Measurements from ENCODE around the gene DNAJC17. TPM values are rescaled to one million over a fixed set of nuclear protein-coding genes. Genes with fewer than 3 reads are reported as not detected.
A peak's percentile ranks its signal among the peaks of the same experiment; 100 is the strongest.

DNAJC17 gene
- total RNA-seq, 2 donors from 2014 or later: 38.1 to 48.0 TPM

GRCh38 chr15:40773902-40774301, 33.4 kb downstream of the DNAJC17 start:
- no peak for DNase-seq
- intact Hi-C loops (cut with DNase I): no loop called here
- H3K27ac ChIP-seq: no peak overlapping the region
- H3K9ac ChIP-seq (ENCODE audit: low read depth in 2 of 2, low read length in 2 of 2): no peak overlapping the region
- no peaks in the 10 kb centered on the region for H3K9me3 ChIP-seq
- TF ChIP-seq, protein P1, sequence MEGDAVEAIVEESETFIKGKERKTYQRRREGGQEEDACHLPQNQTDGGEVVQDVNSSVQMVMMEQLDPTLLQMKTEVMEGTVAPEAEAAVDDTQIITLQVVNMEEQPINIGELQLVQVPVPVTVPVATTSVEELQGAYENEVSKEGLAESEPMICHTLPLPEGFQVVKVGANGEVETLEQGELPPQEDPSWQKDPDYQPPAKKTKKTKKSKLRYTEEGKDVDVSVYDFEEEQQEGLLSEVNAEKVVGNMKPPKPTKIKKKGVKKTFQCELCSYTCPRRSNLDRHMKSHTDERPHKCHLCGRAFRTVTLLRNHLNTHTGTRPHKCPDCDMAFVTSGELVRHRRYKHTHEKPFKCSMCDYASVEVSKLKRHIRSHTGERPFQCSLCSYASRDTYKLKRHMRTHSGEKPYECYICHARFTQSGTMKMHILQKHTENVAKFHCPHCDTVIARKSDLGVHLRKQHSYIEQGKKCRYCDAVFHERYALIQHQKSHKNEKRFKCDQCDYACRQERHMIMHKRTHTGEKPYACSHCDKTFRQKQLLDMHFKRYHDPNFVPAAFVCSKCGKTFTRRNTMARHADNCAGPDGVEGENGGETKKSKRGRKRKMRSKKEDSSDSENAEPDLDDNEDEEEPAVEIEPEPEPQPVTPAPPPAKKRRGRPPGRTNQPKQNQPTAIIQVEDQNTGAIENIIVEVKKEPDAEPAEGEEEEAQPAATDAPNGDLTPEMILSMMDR (IDR thresholded peaks at IDR 0.05): no peak
- H3K4me1 ChIP-seq: peaks cover 12% of the 10 kb centered on the region
- no peaks in the 10 kb centered on the region for H3K27me3 ChIP-seq
- peaks cover 13% of the 10 kb centered on the region for H3K36me3 ChIP-seq
- H3K4me3 ChIP-seq: no peak overlapping the region

- intact Hi-C loops (cut with DNase I): no loop called here
- peaks cover 12% of the 10 kb centered on the region for H3K4me1 ChIP-seq
- peaks cover 10% of the 10 kb centered on the region for H3K36me3 ChIP-seq
- no peak overlapping the region for H3K4me3 ChIP-seq
- H3K27ac ChIP-seq: no peak overlapping the region
- H3K27me3 ChIP-seq: no peaks in the 10 kb centered on the region
- no peak overlapping the region for H3K9ac ChIP-seq (ENCODE audit: low read depth in 2 of 2, low read length in 2 of 2)
- TF ChIP-seq, protein P1 (IDR thresholded peaks at IDR 0.05): no peak
- DNase-seq: no peak
- no peaks in the 10 kb centered on the region for H3K9me3 ChIP-seq
These were observed 33.8 kb downstream of the DNAJC17 start for GRCh38 chr15:40773496-40773895.

- intact Hi-C loops (cut with DNase I): no loop called here
- TF ChIP-seq, protein P1 (IDR thresholded peaks at IDR 0.05): no peak
- no peaks in the 10 kb centered on the region for H3K27me3 ChIP-seq
- H3K4me3 ChIP-seq: no peak overlapping the region
- peaks cover 10% of the 10 kb centered on the region for H3K36me3 ChIP-seq
- no peak overlapping the region for H3K27ac ChIP-seq
- no peak overlapping the region for H3K9ac ChIP-seq (ENCODE audit: low read depth in 2 of 2, low read length in 2 of 2)
- peaks cover 19% of the 10 kb centered on the region for H3K4me1 ChIP-seq
- no peaks in the 10 kb centered on the region for H3K9me3 ChIP-seq
- DNase-seq: no peak
These were observed 35.3 kb downstream of the DNAJC17 start for GRCh38 chr15:40772014-40772413.

DNA sequence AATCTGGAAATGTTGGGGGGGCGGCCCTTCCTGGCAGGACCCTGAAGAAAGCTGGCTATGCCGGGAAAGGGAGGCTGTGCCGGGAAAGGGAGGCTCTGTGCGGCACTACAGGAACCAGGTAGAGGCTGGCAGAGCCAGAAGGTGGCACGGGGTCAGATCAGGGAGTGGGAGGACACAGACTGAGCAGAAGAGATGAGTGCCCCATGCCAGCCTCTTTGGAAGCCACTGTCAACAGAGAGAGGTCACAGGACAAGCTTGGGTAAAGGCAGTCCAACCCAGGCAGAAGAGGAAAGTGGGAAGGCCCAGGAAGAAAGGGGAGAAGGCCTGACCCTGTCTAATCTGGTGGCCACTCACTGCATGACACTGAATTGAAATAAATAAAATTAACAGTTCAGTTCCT, 36.0 kb downstream of the DNAJC17 start:
- TF ChIP-seq, protein P1 (IDR thresholded peaks at IDR 0.05): no peak
- peaks cover 10% of the 10 kb centered on the region for H3K36me3 ChIP-seq
- H3K27ac ChIP-seq: no peak overlapping the region
- no peak for DNase-seq
- no peaks in the 10 kb centered on the region for H3K9me3 ChIP-seq
- H3K9ac ChIP-seq (ENCODE audit: low read depth in 2 of 2, low read length in 2 of 2): no peak overlapping the region
- H3K4me3 ChIP-seq: no peak overlapping the region
- no peaks in the 10 kb centered on the region for H3K27me3 ChIP-seq
- intact Hi-C loops (cut with DNase I): no loop called here
- peaks cover 19% of the 10 kb centered on the region for H3K4me1 ChIP-seq

DNA sequence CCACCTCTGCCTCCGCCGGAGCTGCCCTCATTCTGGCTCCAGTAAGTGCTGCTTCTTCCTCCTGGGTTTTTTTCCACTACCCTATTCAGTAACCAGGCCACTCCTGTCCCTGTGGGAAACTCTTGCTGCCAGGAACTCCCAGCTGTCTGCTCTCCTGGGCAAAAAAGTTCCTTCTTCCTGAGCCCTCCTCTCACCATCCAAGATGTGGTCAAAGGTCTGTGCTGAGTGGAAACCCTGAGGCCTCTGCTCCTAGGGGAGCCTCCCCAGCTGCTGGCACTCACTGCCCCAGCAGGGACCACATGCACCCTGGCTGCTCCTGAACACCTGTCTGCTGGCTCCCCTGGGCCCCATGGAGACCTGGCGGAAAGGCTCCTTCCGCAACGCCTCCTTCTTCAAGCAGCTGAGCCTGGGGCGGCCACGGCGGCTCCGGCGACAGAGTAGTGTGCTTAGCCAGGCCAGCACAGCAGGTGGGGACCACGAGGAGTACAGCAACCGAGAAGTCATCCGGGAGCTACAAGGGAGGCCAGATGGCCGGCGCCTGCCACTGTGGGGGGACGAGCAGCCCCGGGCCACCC, 37.0 kb downstream of the DNAJC17 start:
- intact Hi-C loops (cut with DNase I): no loop called here
- DNase-seq: peak; percentile 72
- no peaks in the 10 kb centered on the region for H3K27me3 ChIP-seq
- H3K36me3 ChIP-seq: peaks cover 8% of the 10 kb centered on the region
- H3K4me1 ChIP-seq: peaks cover 23% of the 10 kb centered on the region
- peak overlapping the region; percentile 90 for H3K27ac ChIP-seq
- H3K9ac ChIP-seq (ENCODE audit: low read depth in 2 of 2, low read length in 2 of 2): peak overlapping the region in 1 of 2 donors; percentile 66
- TF ChIP-seq, protein P1 (IDR thresholded peaks at IDR 0.05): no peak
- H3K9me3 ChIP-seq: no peaks in the 10 kb centered on the region
- H3K4me3 ChIP-seq: peak overlapping the region; percentile 15

Measured in colonic mucosa (tissue), 4 donors.